ENCODE measurements around the gene STRA8.

The STRA8 gene

DNA sequence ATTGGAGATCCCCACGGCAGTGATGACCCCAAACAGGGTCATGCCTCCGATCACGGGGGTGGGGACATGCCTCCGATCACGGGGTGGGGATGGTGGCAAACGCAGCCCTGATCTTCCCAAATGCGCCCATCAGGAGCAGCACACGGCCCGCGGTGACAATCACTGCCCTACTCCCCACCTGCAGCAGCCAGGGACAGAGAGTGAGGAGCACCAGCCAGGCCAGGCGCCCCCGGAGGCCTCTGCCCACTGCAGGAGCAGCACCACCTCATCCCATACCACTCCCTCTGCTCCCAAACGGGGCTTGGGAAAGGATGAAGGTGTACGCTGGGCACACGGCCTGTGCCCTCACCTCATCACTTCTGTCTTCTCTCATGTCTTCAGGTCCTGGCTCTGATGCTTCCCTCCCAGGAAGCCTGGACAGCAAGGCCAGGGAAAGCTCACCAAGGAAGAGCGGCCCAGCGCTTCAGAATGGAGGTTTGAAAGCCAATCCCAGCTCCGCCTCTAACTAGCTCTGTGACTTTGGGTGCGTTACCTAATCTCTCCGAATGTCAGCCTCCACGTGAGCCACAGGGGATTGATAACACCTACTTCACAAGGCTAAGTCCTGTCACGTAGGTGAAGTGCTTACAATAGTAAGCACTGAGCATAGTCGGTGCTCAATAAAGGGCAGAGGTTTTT lies 37.1 kb downstream of the STRA8 start:
- no peak for DNase-seq

DNA sequence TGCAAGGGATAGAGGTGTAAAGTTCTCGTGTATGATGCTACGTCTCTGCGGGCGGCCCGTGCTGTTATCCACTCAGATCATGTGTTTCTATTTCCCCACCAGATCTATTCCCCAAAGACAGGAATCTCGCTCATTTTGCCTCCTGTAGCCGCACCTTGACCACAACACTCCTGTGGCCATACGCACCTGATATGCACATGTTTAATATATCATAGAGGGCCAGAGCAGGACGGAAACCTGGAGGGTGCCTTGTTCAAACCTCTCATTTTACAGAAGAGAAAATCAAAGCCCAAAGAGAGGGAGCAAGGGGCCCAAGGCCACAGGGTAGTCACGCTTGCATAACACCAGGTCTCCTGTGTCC lies 37.6 kb downstream of the STRA8 start:
- no peak for DNase-seq

- DNase-seq, result no peak
Observed at GRCh38 chr7:135272303-135272702, 38.7 kb downstream of the STRA8 start.

DNA sequence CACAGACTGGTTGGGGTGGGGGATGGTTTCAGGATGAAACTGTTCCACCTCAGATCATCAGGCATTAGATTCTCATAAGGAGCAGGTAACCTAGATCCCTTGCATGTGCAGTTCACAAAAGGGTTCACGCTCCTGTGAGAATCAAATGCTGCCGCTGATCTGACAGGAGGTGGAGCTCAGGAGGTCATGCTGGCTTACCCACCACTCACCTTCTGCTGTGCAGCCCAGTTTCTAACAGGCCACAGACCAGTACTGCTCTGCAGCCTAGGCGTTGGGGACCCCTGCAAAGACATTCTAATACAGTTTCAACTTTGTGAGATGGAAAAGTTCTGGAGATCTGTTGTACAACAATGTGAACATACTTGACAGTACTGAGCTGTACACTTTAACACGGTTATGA lies 39.9 kb downstream of the STRA8 start:
- DNase-seq, result no peak

GRCh38 chr7:135274495-135275268 lies 41.0 kb downstream of the STRA8 start:
- DNase-seq, result peak; percentile 70

DNA sequence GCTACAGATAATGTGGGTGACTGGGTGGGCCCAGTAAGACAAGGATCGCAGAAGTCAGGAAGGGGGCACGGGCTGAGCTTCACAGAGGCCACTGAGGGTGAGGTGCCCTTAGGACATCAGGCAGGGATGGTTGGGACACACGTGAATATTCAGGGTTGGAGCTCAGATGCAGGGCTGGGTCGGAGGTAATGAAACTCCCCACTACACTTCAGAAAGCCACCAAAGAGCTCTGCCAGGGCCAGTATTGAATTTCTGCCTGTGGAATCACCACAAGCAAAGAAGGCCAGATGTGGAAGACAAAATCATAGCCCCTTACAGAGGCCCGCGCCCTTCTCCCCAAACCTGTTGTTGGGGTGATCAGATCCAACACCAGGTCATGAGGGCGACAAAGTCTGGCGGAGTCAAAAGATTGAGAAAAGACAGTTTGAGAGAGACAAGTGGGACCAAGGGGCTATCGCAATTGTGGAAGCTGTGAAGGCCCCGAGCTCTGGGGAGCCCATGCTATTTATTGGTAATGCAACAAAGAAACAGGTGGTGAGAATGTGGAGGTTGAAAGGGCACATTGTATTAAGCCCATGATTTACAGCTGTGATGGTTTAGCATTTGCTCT lies 42.4 kb downstream of the STRA8 start:
- no peak for DNase-seq

- DNase-seq, result no peak
Observed at GRCh38 chr7:135277161-135277560, 43.5 kb downstream of the STRA8 start.

GRCh38 chr7:135281363-135281949 lies 47.8 kb downstream of the STRA8 start:
- peak; percentile 87 for DNase-seq

- DNase-seq, result no peak
Observed at GRCh38 chr7:135282561-135283254, 49.1 kb downstream of the STRA8 start.

DNA sequence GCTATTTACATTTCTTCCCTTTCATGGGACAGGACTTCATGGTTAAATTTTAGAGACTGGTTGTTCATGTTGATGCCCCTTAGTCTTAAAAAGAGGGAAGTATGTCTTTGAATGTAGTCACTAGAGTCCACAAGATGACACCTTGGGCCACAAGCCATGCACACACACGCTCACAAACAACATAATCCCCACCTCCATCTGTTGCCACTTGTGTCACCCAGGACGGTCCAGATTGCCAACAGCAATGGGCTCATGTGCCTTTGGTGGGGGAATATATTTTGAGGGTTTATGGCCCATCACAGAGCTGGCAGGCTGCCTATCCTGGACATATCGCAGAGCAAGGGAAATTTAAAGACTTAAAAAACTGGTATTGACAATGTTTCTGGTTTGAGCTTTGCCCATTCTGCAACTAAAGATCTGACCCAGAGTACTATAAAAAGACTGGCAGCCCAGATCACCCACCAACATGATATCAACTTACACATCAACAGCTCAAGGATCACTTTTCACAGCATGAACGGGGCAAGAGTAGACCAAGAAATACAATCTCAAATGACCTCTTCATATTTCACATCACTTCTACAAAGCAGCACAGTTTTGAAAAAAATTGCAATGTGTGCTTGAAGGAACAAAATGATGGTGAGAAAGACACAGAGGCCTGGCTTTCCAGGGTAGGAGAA lies 50.5 kb downstream of the STRA8 start:
- no peak for DNase-seq

DNA sequence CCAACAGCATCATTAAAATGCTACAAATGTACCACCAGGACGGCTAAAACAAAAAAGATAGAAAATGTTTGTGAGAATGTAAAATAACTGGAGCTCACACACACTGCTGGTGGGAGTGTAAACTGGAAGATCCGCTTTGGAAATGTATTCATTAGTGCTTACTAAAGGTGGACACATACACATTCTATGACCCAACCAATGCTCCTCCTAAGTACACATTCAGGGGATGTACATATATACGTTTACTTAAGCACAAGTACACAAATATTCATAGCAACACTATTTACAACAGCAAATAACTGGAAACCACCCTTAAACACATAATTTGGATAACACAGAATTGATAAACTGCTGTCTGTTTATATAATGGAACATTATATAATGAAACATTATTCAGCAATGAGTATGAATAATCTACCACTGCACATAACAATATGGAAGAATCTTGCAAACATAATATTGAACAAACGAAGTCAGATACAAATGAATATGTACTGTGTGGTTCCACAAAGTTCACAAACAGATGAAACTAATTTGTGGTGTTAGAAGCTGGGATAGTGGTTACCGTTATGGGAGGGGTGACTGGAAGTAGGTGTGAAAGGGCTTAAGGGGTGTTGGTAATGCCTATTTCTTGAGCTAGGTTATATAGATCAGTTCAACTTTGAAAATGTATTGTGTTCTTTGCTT lies 52.1 kb downstream of the STRA8 start:
- DNase-seq, result no peak

GRCh38 chr7:135286876-135287275 lies 53.2 kb downstream of the STRA8 start:
- no peak for DNase-seq

DNA sequence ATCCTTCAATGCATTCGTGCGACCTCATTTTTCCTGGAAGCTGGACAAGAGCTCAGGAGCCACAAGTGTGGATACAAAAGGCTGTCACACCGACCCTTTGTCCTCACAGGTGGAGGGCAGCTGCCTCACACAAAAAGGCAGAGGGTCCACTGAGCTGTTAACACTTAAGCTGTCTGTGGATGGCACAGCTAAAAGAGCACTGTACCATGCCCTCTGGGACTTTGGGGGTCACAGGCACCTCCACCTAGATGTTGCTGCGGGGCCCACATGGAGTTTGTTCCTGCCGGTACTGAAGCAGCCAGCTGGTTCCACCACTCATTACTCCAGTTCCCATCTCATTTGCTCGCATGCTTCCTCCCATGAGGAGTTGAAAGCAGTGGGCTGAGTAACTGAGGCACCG lies 57.0 kb downstream of the STRA8 start:
- no peak for DNase-seq

DNA sequence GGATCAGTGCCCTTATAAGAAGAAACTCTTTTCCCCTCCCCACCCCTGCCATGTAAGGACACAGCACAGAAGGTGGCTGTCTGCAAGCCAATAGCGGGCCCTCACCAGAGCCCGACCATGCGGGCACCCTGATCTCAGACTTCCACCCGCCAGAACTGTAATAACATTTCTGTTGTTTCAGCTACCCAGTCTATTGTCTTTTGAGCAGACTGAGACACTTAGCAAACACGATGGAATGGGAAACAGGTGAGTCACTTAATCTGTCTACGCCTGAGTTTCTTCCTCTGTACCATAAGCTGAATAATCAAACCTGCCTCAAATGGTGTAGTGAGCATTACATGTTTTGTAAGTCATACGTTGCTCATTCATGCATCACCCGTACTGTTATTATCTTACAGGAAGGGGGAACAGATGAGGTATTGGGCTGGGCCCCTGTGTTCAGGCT lies 58.2 kb downstream of the STRA8 start:
- no peak for DNase-seq

DNA sequence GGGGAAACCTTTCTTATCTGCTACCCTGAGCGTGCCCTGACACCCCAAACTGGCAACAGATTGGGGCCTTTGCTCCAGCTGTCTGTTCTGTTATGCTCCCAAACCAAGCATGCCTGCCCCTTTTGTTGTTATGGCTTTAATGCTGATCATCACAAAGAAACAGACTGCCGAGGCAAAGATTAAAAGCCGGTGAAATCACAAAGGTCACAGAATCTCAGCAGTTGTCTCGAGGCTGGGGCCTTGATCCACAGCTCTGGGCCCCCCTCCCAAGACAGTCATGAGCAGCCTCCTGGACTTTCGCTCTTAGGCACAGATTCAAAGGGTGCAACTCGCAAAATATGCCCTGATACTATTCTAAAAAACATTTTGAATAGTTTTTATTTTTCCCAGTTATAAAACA lies 65.6 kb downstream of the STRA8 start:
- no peak for DNase-seq

GRCh38 chr7:135300913-135301765 lies 67.5 kb downstream of the STRA8 start:
- no peak for DNase-seq
